ENCODE data around the gene EIF6.

Gene EIF6

GRCh38 chr20:35240083-35240810 lies 44.3 kb downstream of the EIF6 start:
- DNase-seq (ENCODE audit: low read depth, low spot score), result no peak
- H3K4me3 ChIP-seq (ENCODE audit: low read length), result no peak overlapping the region

GRCh38 chr20:35238735-35239134 lies 45.8 kb downstream of the EIF6 start:
- DNase-seq (ENCODE audit: low read depth, low spot score), result no peak
- H3K4me3 ChIP-seq (ENCODE audit: low read length), result no peak overlapping the region

GRCh38 chr20:35238170-35238569 lies 46.4 kb downstream of the EIF6 start:
- H3K4me3 ChIP-seq (ENCODE audit: low read length), result no peak overlapping the region
- no peak for DNase-seq (ENCODE audit: low read depth, low spot score)

- H3K4me3 ChIP-seq (ENCODE audit: low read length), result no peak overlapping the region
- DNase-seq (ENCODE audit: low read depth, low spot score), result no peak
These were observed 47.1 kb downstream of the EIF6 start for GRCh38 chr20:35237486-35237885.

GRCh38 chr20:35235881-35236280 lies 48.7 kb downstream of the EIF6 start:
- no peak overlapping the region for H3K4me3 ChIP-seq (ENCODE audit: low read length)
- no peak for DNase-seq (ENCODE audit: low read depth, low spot score)

GRCh38 chr20:35232575-35232974 lies 52.0 kb downstream of the EIF6 start:
- H3K4me3 ChIP-seq (ENCODE audit: low read length), result no peak overlapping the region
- DNase-seq (ENCODE audit: low read depth, low spot score), result no peak
